ENCODE measurements around the gene VAV1.
"Not testable (repeated sequence)": the region's sequence is repeated elsewhere in the genome, so short reads cannot be mapped to it uniquely, and the experiment has no call there.

The VAV1 gene

GRCh38 chr19:6853868-6854267, 81.4 kb downstream of the VAV1 start:
- no peak for DNase-seq

DNA sequence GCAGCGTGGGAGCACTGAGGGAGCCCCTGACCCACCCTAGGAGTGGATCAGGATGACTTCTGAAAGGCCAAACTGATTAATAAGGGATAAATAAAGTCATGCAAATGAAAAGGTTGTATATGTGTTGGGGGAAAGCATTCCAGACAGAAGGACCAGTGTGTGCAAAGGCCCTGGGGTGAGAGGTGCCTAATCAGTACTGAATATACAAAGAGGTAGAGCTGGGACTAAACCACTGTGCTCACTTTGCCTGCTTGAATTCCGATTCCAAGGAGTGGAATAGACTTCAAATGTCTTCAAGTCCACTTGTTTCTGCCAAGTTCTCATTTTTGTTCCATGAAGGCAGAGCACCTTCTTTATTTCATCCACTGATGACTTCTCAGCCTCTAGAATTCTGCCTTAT, 82.2 kb downstream of the VAV1 start:
- DNase-seq = no peak

GRCh38 chr19:6856749-6857372, 84.4 kb downstream of the VAV1 start:
- no peak for DNase-seq

DNA sequence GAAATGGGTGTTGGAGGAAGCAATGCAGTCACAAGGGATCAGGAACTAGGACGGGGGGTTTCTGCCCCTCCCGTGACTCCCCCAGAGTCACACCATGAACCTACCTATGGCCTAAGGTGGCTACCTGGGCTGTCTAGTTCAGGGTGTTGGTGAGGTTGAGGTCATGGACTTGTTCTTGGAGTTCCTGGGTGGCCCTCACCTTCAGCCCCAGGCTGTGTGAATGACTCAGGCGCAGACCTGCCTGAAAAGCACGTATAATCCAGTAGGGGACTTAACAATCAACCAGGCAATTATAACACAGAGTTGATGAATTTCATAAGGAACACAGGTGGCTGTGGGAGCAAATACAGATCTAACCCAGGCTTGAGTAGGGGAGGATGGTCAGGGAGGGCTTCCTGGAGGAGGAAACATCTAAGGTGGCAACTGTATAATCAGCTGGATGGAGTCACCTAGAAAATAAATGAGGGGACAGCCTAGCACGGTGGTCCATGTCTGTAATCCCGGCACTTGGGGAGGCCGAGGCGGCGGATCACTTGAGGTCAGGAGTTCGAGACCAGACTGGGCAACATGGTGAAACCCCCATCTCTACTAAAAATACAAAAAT, 89.3 kb downstream of the VAV1 start:
- no peak for DNase-seq

DNA sequence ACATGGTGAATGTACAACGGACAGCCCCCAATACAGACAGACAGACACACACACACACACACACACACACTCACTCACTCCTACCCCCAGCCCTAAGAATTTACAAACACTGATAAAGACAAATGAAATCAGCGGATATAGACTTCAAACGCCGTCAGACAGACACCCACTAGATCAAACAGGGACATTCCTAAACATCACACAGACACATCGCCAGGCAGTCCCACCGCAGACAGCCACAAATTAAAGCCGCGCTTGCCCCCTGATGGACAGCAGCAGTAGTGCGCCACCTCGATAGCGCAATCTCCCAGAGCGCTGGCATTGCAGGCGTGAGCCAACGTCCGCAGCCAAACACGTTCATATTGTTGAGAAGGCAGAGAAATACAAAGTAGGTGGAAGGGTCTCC, 90.2 kb downstream of the VAV1 start:
- peak; percentile 92 to 96 for DNase-seq

DNA sequence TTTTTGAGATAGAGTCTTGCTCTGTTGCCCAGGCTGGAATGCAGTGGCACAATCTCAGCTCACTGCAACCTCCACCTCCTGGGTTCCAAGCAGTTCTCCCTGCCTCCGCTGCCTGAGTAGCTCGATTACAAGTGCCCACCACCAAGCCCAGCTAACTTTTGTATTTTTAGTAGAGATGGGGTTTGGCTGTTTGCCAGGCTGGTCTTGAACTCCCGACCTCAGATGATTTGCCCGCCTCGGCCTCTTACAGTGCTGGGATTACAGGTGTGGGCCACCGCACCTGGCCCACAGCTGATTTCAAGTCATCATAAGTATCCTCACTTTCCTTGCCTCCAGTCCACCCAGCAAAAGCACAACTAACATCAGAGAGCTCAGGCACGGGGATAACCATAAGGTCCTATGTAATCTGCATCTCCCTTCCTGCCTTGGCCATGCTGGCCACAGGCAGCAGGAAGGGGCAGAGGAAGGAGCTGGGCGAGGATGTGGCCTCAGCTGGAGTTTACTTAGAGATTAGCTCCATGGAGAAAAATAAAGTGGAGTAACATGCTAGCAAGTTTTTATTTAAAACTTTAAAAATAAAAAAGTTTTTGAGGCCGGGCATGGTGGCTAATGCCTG, 91.9 kb downstream of the VAV1 start:
- no peak for DNase-seq

- no peak for DNase-seq
These were observed 93.3 kb downstream of the VAV1 start for GRCh38 chr19:6865849-6866248.

GRCh38 chr19:6866741-6867151, 94.2 kb downstream of the VAV1 start:
- DNase-seq = no peak

GRCh38 chr19:6868351-6868750, 95.8 kb downstream of the VAV1 start:
- no peak for DNase-seq

DNA sequence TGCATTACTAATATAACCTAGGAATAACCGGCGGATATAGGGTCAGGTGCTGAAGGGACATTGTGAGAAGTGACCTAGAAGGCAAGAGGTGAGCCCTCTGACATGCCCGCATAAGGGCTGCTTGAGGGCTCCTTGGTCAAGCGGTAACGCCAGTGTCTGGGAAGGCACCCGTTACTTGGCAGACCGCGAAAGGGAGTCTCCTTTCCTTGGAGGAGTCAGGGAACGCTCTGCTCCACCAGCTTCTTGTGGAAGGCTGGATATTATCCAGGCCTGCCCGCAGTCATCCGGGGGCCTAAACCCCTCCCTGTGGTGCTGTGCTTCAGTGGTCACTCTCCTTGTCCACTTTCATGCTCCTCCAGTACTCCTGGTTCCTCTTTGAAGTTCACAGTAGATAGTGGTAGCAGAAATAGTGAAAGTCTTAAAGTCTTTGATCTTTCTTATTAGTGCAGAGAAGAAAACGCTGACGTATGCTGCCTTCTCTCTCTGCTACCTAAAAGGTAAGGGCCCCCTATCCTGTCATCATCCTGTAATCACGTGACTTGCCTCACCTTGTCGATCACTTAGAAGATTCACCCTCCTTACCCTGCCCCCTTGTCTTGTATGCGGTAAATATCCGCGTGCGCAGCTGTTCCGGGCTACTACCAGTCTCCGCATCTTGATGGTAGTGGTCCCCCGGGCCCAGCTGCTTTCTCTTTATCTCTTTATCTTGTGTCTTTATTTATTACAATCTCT, 96.8 kb downstream of the VAV1 start:
- DNase-seq = not testable (repeated sequence)

- DNase-seq = no peak
These were observed 101.4 kb downstream of the VAV1 start for GRCh38 chr19:6873708-6874431.

DNA sequence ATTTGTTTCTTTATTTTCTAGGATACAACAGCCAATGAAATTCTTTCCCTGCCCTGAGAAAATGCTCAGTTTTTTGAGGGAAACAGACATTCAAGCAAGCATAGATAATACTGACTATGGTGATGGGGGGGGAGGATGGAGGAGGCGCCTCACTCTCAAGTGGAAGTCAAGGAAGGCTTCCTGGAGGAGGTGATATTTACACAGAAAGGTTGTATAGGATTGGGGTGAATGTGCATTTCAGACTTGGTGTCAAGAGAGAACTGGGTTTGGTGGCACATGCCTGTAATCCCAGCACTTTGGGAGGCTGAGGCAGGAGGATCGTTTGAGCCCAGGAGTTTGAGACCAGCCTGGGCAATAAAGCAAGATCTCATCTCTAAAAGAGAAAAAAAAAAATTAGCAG, 102.7 kb downstream of the VAV1 start:
- DNase-seq = no peak

DNA sequence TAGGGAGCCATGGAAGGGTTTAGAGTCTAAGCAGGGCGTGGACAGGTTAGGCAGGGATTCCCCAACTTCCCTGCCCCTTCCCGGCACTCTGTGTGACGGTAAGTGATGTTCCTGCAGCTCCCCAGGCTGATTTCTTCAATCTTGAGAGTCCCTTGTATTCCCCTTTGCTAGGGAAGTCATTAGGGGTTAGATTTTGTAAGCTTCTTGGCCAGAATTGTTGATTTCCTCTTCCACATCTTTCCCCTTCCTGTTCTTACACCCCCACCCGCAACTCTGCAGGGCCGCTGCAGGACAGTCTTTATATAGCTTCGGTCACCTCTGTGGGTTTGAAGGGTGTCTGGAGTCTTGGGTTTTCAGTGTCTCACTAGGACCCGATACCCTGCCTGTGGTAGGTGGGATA, 104.2 kb downstream of the VAV1 start:
- no peak for DNase-seq

DNA sequence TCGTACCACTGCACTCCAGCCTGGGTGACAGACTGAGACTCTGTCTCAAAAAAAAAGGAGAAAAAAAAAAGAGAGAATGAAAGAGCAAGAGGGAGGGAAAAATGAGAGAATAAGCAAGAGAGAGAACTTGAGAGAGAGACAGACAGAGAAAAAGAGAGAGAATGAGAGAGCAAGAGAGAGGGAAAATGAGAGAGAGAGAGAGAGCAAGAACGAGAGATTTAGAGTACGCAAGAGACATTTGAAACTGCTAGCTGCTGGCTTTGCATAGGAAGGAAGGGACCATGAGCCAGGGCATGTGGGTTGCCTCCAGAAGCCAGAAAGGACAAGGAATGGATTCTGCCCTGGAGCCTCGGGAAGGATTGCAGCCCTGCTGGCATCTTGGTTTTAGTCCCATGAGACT, 105.3 kb downstream of the VAV1 start:
- DNase-seq = no peak

GRCh38 chr19:6886277-6886897, 113.9 kb downstream of the VAV1 start:
- no peak for DNase-seq

GRCh38 chr19:6887316-6887715, 114.8 kb downstream of the VAV1 start, which contains the start of gene ADGRE1:
TSS of gene ADGRE1 (plus strand) at chr19:6887579. CDS start at chr19:6887609, 30 bp downstream.
- peak; percentile 19 to 37 for DNase-seq

- no peak for DNase-seq
These were observed 116.5 kb downstream of the VAV1 start for GRCh38 chr19:6888967-6889366.

DNA sequence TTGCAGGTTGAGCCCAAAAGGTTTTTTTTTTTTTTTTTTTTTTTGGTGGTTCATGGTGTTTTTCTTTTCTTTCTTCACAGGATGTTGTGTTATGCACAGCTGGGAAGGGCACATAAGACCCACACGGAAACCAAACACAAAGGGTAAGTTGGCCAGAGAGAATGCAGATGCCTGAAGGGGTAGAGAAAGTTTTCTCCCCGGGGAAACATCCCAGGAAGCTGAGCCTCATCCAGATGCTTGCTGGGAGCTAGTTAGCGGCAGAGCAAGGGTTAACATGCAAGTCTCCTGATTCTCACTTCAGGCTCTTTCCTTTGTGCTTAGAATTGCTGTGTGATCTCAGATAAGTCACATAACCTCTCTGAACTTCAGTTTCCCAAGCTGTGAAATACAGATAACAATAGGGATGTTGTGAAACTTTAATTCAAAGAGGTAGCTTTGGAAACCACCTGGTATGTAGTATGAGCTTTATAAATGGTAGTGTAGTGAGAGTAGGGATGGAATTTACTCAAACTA, 117.9 kb downstream of the VAV1 start:
- DNase-seq = no peak

- peak; percentile 44 to 54 for DNase-seq
These were observed 118.4 kb downstream of the VAV1 start for GRCh38 chr19:6890938-6891337.

- peak in 1 of 2 experiments; percentile 6 for DNase-seq
These were observed 119.4 kb downstream of the VAV1 start for GRCh38 chr19:6891761-6892385.

DNA sequence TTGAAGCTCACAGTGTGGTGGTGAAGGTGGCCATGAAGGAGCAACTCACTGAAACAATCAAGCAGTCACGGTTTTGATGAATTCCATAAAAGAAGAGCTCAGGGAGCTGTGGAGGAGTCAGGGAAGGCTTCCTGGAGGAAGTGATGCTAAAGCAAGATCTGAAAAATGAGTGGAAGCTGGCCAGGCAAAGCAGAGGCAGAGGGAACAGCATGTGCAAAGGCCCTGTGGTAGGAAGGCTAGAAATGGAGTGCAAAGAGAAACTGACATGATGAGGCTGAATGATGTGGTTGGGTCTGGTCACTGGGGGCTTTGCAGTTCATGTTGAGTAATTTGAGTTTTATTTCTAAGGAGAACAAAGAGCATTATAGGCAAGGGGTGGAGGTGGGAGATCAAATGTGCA, 121.8 kb downstream of the VAV1 start:
- DNase-seq = no peak

GRCh38 chr19:6903446-6903845, 130.9 kb downstream of the VAV1 start:
- DNase-seq = no peak

Measured in activated CD4-positive, alpha-beta T cell treated with anti-CD3 and anti-CD28 coated beads, Interleukin-2, amount 50 U/mL, for 48 hours (primary cell).